Measurements from ENCODE around the gene RPS16. TPM values are rescaled to one million over a fixed set of nuclear protein-coding genes. Genes with fewer than 3 reads are reported as not detected.

RPS16 gene
- total and polyA plus RNA-seq, 2 of the 13 experiments (the other 11 are each of a cell fraction or from before 2014, with no cell fraction given), result 488 to 2,583 TPM

- TF ChIP-seq ZNF800 (CRISPR knock-in tag; IDR thresholded peaks at IDR 0.05) (no peak), SRSF1 (optimal IDR thresholded peaks at IDR 0.05; ENCODE audit: low read depth, low read length) (no peak), ESRRA (CRISPR knock-in tag; IDR thresholded peaks at IDR 0.05; ENCODE audit: low read depth) (0 out of 2 replicates have a peak, but pooled peaks have one; percentile 17), THRA (CRISPR knock-in tag; IDR thresholded peaks at IDR 0.05; ENCODE audit: borderline replicate concordance) (0 out of 2 replicates have a peak, but pooled peaks have one; percentile 8), ZNF790 (CRISPR knock-in tag; IDR thresholded peaks at IDR 0.05; ENCODE audit: borderline replicate concordance) (no peak), ZSCAN20 (CRISPR knock-in tag; IDR thresholded peaks at IDR 0.05; ENCODE audit: borderline replicate concordance) (no peak), BHLHE40 (IDR thresholded peaks at IDR 0.05; ENCODE audit: low read length) (0 out of 2 replicates have a peak, but pooled peaks have one; percentile 8), ZNF225 (CRISPR knock-in tag; IDR thresholded peaks at IDR 0.05) (no peak), ZNF180 (CRISPR knock-in tag; IDR thresholded peaks at IDR 0.05; ENCODE audit: borderline replicate concordance, low read depth) (0 out of 2 replicates have a peak, but pooled peaks have one; percentile 21), CBFB (CRISPR knock-in tag; IDR thresholded peaks at IDR 0.05) (peak; percentile 26; the same call in 1 of the 2 replicates), CTCF (CRISPR knock-in tag; IDR thresholded peaks at IDR 0.05) (peak; percentile 57), HIVEP1 (CRISPR knock-in tag; IDR thresholded peaks at IDR 0.05) (no peak), ARHGAP35 (CRISPR knock-in tag; IDR thresholded peaks at IDR 0.05; ENCODE audit: borderline replicate concordance) (peak; percentile 82; the same call in 1 of the 2 replicates), TEAD3 (CRISPR knock-in tag; optimal IDR thresholded peaks at IDR 0.05; ENCODE audit: borderline replicate concordance) (no peak), NKX3-1 (CRISPR knock-in tag; IDR thresholded peaks at IDR 0.05) (no peak), HNF4G (IDR thresholded peaks at IDR 0.05; ENCODE audit: borderline replicate concordance, low read depth, low read length) (no peak), HNF4G (CRISPR knock-in tag; IDR thresholded peaks at IDR 0.05; ENCODE audit: borderline replicate concordance, low read depth) (0 out of 2 replicates have a peak, but pooled peaks have one; percentile 34), POGZ (CRISPR knock-in tag; IDR thresholded peaks at IDR 0.05) (0 out of 2 replicates have a peak, but pooled peaks have one; percentile 41), ZNF503 (CRISPR knock-in tag; IDR thresholded peaks at IDR 0.05) (peak; percentile 5; the same call in 1 of the 2 replicates), NFE2L1 (CRISPR knock-in tag; IDR thresholded peaks at IDR 0.05; ENCODE audit: borderline replicate concordance) (no peak), MYNN (CRISPR knock-in tag; IDR thresholded peaks at IDR 0.05; ENCODE audit: low read depth) (0 out of 2 replicates have a peak, but pooled peaks have one; percentile 35), HOXA9 (CRISPR knock-in tag; IDR thresholded peaks at IDR 0.05; ENCODE audit: borderline replicate concordance) (0 out of 2 replicates have a peak, but pooled peaks have one; percentile 15)
These were observed 44.9 kb downstream of the RPS16 start, which contains the start of the genes MED29 and PAF1 (continued) for GRCh38 chr19:39390751-39391437.

Measured in HepG2 (cell line).